GM21381 (cell line): Measurements from ENCODE around the gene CRP.
"Not testable (repeated sequence)": the region's sequence is repeated elsewhere in the genome, so short reads cannot be mapped to it uniquely, and the experiment has no call there.

Source experiments
- ATAC-seq: cut with Tn5 transposase; IDR thresholded peaks from one replicate; pipeline ENCODE4 v1.9.1; 2021; ENCODE audit warnings: mild to moderate bottlenecking, moderate library complexity; ENCODE audit not compliant: unreplicated experiment

Gene CRP

GRCh38 chr1:159714529-159714928 lies at the start of gene CRP:
TSS of gene CRP (minus strand) at chr1:159714589. CDS start at chr1:159714485, 104 bp downstream.
- ATAC-seq: no peak

GRCh38 chr1:159763686-159764085 lies 49.3 kb upstream of the CRP start:
- no peak for ATAC-seq

DNA sequence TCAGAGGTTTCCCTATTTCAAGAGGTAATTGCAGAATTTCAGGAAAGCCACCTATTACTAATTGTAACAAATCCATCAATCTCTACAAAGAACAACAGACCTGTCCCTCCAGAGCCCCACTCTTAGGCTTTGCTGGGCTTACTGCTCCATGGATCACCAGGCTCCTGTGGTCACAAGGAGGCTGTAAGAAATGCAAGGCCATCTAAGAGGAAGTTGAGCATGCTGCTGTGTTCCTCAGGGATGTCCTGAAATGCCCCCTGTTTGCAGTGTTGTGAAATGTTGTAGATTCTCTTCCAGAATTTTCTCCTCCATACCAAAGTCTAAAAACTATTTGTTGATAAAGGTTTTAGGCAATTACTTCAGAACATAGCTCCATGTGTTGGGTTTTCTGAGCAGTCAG lies 42.0 kb upstream of the CRP start:
- no peak for ATAC-seq

DNA sequence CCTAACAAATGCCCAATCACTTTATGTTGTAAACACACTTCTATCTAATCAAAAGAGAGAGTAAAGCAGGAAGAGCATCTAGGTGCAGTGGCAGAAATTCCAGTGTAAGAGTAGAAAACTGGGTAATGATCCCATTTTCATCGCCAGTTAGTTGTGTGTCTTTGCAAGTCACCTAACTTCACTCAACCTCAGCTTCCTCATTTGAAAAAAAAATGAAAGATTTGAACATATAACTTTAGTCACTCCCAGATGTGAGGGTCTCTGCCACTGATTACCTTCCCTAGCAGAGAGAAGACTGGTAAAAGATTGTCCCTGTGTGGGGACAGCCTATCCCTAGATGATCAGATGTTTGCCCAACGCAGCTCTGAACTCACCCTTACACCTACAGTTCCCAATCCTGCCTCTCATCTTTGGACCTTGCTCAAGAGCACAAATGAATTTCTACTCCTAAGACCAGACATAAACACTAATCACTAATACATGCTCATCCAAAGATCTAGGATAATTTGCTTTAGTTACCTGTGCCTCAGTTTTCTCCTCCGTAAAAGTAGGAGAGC lies 41.1 kb upstream of the CRP start:
- ATAC-seq: no peak

DNA sequence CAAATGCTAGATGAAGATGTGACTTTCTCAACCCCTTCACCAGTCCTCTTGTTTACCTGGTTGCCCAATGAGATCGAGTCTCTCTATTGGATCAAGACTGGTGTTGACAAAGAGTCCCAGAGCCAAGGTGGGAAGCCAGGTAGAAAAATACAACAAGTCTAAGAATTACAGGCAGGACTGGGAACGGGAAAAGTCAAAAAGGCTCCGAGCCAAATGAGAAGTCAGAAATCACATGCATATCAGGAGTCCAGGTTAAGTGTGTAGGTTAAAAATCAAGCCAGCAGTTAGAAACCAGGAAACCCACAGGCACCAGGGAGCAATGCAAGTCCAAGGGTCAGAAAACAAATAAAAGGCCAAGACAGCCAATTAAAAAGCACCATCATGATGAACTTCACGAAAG lies 39.0 kb upstream of the CRP start:
- no peak for ATAC-seq

DNA sequence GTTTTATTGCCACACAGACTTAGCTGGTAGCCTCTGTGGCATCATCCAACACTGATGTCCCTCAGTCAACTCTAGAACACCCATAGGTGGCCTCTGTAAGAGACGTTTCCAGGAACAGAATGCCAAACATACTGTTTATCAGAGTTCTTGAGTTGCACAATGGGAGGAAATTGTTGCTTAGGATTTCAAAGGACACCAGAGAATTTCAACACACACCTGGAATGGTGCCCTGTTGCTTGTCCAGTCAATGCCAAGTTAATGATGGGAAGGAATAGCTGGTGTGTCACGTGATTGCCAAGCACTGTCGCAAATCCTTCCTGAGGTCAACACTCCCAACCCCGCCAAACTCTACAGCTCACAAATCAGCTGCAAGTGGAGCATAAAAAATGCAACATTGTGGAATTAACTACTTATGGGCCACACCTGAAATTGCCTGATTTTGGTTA lies 37.8 kb upstream of the CRP start:
- no peak for ATAC-seq

DNA sequence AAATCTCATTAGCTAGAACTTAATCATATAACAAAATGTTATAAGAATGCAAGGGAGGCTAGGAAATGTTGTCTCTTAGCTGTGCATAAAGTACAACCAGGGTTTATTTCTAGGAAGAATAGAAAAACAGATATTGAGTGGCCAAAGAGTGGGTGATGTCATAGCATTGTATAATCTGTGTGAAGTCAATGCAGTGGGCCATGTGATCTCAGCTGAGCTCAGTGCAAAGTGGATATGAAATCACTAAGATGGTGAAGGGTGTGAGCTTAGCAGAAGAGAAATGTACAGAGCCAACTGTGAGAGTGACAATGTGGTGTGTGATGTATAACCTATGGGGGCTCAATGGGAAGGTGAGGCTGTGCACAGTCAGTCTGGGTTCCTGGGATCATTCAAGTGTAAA lies 36.6 kb upstream of the CRP start:
- no peak for ATAC-seq

GRCh38 chr1:159750621-159751020 lies 36.2 kb upstream of the CRP start:
- no peak for ATAC-seq

DNA sequence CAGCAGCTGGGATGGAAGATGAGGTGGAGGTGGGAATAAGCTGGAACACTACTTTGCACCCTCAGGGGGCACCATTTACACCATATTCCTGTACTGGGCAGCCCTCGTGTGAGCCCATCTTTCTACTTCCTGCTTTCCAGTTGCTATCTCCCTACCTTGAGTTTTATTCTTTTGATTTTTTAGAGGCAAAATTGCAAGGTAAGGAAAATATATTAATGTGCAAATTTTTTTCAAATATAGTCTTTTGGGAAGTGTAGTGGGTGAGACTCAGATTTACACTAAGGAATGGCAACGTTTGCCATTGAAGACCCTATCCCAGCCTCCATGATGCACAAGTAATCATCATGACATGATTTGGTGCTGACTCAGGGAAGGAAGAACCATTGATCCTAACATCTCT lies 35.2 kb upstream of the CRP start:
- ATAC-seq: no peak

DNA sequence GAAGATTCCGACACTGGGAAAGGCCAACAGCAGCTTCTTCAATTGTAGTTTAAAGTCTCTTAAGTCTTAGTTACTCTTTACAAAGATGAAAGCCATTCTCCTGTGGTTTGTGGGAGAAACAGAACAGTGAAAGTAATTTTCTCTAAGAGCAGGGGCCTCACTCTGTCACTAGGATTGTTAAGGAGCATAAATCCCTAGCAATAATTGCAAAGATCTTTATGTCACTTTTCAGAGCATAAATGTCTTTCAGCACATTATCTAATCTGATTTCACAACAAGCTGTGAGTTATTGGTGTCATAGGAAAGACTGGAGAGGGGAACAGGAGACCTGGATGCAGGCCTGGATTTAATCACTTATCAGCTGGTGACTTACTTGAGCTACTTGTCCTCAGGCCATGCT lies 34.0 kb upstream of the CRP start:
- no peak for ATAC-seq

- no peak for ATAC-seq
Observed at GRCh38 chr1:159746666-159747065, 32.3 kb upstream of the CRP start.

GRCh38 chr1:159743651-159744410 lies 29.4 kb upstream of the CRP start:
- ATAC-seq: no peak

GRCh38 chr1:159737238-159737916 lies 23.0 kb upstream of the CRP start:
- no peak for ATAC-seq

- ATAC-seq: not testable (repeated sequence)
Observed at GRCh38 chr1:159723188-159723587, 8.8 kb upstream of the CRP start.

GRCh38 chr1:159719990-159720389 lies 5.6 kb upstream of the CRP start:
- ATAC-seq: no peak

DNA sequence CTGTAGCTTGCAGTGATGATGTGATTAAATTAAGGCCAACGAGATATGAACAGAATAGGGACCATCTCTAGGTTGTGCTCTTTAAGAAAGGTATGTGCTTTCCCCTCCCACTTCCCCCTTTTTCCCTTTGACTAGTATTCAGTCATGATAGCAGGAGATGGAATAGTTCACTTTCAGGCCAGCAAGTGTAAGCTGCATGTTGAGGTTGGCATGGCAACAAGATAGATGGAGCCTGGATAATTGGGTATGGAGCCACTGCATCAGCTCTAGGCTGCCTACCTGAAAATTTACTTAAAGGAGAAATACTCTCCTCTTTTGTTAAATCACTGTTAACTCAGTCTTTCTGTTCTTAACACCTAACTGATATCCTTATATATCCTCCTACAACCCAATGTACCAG lies 1.5 kb upstream of the CRP start:
- no peak for ATAC-seq

GRCh38 chr1:159712080-159712479 lies 2.3 kb downstream of the CRP start:
- no peak for ATAC-seq

DNA sequence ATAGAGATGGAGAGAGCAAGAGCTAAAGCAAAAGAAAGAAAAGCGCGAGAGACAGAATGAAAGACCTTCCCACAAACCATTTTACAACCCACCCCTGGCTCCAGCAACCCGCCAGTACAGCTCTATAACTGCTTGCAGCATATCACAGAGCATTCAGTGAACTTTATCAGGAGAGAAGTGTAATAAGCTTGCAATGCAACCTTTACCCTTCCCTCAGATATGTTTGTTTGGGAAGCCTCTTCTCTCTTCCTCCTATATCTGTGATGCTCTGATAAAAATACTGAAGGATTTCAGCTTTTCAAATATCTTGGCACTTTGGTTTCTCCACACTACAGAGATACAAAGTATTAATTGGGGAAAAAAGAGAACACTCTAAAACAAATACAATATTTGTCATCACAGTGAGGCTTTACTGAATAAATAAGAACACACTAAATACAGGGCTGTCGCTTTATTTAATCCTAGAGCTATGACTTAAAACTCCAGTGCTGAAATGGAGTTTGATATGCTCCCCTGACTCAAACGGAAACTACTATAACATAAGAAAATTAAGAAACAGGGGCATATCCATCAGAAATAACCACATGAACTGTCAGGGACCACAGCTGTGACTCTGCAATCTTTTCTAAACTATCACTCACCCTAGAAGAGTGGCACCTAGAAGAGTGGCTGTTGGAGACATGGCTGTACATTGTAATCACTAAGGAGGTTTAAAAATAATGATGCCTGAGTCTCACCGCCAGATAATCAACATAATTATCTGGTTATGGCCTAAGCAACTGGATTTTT lies 6.7 kb downstream of the CRP start:
- ATAC-seq: no peak

DNA sequence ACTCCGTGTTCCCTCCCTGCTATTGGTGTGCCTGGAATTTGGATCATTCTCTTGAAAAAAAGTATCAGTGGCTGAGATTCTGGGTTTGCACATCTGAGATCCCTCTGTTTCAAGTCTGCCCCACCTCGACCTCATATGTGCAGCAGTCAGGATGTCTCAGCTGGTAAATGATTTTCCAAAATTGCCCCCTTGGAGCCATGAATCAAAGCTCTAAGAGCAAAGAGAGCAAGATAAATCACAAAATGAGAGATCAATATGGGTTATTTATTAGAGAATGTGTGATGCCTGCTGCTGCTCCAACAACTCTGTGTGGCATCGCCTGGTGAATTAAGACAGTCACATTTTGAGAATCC lies 8.5 kb downstream of the CRP start:
- ATAC-seq: no peak

DNA sequence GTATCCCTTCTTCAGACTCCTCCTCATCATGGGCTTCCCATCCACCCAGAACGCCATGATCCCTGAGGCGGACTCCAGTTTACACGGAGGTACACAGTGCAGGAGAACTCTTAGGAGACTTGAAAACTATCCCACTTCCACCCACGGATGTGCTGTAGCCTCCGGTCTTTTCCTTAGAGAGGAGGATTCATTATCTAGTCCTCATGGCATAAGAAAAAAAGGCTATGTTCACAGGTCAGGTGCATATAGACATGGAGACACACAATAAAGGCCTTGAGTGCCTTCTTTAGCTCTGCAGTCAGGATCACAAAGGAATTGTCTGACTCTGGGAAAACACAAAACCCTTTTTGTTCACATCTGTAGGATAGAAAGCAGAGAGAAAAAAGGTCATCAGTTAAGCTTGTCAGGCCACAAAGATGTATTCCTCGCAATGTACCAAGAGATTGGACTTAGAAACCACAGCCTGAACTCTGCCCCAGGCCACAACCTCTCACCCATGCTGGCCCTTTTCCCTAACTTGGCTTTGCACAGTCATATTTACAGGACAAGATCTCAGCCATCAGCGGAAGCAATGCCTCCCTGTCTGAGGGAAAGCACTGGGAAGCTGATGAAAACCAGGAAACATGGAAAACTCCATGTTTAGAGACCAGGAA lies 9.0 kb downstream of the CRP start:
- ATAC-seq: no peak

DNA sequence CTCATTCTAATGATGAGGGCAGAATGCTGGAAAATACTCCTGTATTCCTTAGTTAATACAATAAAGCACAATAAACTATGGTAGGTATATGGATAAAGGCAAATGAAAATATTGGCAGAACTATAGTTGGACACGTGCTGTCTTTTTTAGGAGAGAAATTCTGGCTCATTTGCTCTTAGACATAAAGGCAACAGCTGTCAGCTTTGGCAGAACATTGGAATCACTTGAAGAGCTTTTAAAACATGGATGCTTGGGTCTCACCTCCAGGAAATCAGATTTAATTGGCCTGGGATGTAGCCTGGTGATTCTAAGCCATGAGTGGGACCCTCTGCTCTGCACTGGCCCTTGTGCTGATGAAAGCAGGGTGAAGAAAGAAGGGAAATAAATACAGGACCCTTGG lies 9.9 kb downstream of the CRP start:
- ATAC-seq: no peak
